HG02678 (cell line): ENCODE measurements around the gene NUDT19.
"Not testable (repeated sequence)": the region's sequence is repeated elsewhere in the genome, so short reads cannot be mapped to it uniquely, and the experiment has no call there.

Experiments used
- ATAC-seq: cut with Tn5 transposase; IDR thresholded peaks from one replicate; pipeline ENCODE4 v1.9.1; 2021; ENCODE audit warnings: mild to moderate bottlenecking, moderate library complexity; ENCODE audit not compliant: unreplicated experiment

NUDT19 gene

DNA sequence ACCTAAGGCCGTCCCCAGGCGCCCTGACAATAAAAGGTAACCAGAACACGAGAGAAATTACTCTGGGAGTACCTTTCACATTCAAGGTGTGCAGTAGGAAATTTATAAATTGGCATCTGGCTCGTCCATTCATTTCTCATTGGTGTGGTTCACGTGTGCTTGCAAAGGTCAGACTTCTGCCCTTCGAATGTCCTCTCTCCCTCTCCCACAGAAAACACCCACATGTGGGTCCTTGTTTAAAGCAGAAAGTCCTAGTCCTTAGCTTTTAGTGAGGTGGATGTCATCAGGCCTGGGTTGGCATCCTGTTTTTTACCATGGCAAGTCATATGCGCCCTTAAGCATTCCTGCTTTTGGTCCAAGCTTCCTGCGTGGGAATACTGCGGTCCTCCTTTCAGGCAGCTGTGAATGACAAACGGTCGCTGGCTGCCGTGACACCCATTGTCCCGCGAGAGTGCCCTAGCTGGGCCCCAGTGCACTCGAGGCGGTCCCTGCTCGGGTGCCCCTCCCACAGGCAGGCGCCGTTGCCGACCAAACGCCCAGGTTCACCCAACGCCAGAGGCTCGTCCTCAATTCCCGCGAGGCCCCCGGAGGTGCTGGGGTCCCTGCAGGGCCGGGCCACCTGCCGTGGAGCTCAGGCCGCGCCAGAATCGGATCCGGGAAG, at the start of gene NUDT19:
NUDT19 (plus strand) TSS at position 531 of the 661 bp plus-strand sequence. CDS start 140 bp downstream, outside the sequence.
- peak; percentile 89 for ATAC-seq

DNA sequence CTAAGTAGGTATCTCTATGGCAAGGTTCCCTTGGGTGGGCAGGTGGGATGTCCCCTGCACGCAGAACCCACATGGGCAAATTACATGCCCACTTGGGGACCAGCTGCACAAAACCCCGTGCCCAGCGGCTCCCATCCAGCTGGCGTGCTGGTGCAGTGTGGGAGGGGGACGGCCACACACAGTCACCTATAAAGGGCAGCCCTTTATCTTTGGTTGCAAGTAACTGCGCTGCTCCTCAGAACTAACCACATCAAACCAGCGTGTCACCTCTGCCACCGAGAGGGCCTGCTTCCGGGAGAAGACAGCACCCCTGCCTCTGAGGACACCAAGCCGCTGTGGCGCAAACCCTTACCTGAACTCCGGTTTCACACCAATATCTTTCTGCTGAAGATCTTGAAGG, 48.9 kb upstream of the NUDT19 start:
- ATAC-seq = no peak

DNA sequence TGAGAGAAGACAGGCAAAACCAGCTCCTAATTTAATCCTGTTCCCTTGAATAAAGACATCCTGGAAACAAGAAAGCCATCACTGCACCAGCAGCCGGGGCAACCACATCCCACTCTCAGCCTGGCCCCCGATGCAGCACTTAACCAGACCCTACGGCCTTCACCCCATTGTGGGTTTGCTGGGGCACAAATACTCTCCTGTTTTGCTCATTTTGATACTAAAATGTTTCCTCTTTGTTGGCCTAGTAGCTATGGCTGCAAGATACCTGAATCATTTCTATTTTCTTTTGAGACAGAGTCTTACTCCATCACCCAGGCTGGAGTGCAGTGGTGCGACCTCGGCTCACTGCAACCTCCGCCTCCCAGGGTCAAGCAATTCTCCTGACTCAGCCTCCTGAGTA, 45.1 kb upstream of the NUDT19 start:
- no peak for ATAC-seq

DNA sequence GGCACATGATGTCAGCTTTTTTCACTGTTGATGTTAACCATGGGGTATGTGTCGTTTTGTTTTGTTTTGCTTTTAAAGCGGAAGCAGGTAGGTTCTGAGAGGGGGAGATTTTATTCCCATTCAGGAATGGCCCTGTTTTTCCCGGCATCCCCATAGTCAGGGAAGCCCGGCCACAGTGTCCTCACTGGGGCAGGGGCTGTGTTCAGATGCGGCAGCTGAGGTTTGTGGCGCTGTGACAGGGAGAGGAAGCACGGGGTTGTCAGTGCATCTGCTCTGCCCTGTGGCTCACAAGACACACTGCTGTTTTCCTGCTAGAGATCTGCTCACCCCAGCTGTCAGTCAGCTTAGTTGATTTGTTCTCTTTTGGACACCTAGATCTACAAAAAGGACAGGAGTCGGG, 44.3 kb upstream of the NUDT19 start:
- no peak for ATAC-seq

DNA sequence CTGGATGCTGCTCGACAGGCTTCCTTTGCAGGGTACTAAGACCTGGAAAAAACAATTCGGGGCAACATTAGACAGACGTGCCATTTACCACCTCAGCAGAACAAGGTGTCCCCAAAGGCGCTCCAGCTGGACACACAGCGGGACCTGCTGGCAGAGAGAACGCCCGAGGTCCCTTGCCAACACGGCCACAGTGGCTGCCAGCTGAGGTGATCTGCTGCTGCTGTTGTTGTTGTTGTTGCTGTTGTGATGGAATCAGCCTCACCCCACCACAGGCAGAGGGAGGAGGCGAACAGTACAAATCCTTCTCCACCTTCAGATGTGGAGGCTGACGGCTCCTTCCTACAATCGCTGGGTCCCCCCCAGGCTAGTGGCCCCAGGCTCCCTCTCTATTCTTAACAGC, 41.9 kb upstream of the NUDT19 start:
- no peak for ATAC-seq

DNA sequence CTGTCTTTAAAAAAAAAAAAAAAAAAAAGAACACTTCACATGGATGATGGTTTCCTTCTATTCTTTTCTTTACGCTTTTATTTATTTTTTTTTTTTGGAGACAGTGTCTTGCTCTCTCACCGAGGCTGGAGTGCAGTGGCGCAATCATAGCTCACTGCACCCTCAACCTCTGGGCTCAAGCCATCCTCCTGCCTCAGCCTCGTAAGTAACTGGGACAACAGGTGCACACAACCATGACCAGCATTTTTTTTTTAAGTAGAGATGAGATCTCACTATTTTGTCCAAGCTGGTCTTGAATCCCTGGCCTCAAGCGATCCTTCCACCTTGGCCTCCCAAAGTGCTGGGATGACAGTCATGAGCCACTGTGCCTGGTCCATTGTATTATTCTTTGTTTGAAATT, 41.0 kb upstream of the NUDT19 start:
- ATAC-seq = no peak

DNA sequence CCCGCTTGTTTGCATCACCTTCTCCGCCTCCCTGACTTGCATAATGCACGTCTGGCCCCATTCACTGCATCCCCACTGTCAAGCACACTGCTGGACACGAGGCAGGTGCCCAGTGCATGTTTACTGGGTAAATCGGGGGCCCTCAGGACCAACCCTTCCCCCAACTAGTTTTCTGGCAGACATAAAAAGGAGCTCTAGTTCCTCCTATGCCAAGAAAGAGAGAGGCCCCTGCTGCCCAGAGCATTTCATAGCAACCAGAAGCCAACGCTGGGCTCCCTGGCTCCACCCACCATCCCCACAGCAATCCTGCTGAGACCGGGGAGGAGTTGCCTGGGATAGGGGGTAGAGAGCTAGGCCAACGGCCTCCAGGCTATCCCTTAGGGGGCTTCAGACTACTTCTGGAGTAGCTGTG, 39.9 kb upstream of the NUDT19 start:
- ATAC-seq = no peak

DNA sequence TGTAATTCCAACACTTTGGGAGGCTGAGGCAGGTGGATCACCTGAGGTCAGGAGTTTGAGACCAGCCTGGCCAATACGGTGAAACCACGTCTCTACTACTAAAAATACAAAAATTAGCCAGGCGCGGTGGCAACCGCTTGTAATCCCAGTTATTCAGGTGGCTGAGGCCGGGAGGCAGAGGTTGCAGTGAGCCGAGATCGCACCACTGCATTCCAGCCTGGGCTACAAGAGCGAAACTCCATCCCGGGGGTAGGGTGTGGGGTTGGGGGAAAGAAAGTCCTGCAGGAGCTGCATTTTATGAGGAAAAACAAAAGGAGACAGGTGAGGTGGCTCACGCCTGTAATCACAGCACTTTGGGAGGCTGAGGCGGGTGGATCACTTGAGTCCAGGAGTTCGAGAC, 39.3 kb upstream of the NUDT19 start:
- not testable (repeated sequence) for ATAC-seq

DNA sequence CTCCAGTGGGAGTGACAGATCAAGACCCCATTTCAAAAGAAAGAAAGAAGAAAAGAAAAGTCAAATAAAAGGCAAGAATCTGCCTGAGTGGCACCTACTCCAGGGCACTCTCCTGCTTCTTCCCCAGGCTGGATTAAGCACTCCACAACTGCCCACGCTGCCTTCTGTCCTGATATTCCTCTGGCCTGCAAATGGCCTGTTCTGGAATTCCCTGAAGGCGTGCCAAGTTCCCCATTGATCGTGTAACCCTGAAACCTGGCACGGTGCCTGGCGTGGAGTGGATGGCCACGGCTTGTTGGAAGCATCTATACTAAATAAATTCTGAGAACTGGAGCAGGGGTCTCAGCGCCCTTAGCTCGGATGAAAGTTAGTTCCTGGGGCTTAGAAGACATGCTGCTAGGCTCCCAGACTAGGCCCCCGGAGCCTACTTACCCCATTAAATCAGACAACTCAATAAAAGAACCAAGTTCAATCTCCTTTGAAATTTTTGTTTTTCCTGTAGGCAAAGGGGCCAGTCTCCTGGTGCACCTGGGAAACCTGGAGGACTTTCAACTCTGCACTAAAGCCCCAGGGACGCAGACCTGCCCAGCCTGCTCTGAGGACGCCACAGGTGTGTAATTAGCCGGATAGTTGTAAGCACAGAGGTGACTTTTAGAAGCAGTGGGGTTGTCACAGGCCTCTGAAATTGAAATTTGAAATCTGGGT, 38.6 kb upstream of the NUDT19 start:
- no peak for ATAC-seq

DNA sequence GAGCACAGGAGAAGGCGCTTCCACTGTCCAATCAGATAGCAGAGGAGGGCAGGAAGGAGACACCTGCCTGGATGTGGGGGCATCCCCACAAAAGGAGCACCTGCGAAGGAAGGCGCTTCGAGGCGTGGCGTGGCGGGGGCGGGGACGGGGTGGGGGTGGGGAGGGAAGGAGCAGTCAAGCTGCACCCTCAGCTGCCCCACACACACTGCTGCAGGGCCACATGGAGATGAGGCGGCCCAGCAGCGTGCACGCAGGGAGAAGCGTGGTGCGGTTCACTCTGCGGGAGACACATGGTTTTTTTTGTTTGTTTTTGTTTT, 38.1 kb upstream of the NUDT19 start:
- ATAC-seq = no peak

DNA sequence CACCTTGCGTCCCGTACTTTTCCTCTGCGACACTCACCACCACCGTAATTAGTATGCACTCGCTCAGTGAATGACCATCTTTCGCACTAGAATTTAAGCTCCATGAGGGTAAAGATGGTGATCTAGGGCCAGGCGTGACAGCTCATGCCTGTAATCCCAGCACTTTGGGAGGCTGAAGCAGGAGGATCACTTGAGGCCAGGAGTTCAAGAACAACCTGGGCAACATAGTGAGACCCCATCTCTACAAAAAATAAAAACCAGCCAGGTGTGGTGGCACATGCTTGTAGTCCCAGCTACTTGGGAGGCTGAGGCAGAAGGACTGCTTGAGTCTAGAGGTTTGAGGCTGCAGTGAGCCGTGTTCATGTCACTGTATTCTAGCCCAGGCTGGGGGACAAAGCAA, 35.2 kb upstream of the NUDT19 start:
- ATAC-seq = not testable (repeated sequence)

DNA sequence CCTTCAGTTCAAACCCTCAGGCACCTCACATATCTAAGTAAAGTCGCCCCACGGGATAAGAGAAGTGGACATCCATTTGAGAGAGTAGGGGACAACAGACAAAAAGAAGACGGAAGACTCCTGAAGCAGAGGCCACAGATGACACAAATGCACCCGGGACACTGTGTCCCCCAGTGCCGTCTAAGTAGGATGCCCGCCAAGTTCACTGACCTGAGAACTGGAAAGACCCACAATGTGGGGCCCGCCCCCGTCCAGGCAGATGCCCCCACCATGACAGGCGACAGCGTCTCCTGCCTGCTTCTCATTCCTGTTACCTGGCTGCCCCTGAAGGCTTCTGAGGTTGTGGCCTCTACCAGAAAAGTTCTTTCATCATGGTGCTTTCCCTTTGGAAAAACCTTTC, 33.5 kb upstream of the NUDT19 start:
- no peak for ATAC-seq

DNA sequence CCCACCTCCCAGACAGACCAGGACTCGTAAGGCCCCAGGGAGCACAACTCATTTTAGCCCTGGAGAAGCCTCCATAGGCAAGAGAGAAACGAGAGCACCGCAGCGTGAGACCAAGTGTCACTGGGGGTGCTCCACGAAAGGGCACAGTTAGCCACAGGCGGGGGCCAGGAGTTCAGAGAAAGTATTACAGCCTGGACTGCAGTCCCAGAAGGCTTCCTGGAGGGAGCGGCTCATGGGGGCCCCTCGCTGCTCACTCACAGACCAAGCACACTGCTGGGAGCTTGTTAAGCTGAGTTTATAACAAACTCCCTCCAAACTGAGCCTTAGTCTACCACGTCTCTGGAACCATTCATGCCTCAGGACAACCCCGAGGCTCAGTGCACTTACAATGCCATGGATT, 33.1 kb upstream of the NUDT19 start:
- ATAC-seq = no peak

DNA sequence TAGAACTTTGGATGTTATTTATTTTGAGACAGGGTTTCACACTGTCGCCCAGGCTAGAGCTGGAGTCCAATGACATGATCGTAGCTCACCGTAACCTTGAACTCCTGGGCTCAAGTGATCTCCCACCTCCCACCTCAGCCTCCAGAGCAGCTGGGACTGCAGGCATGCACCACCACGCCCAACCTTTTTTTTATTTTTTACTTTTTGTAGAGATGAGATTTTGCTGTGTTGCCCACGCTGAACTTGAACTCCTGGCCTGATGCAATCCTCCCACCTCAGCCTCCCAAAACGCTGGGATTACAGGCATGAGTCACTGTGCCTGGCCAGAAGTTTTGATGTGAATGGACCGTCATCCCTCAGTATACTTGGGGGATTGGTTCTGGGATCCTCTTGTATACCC, 30.3 kb upstream of the NUDT19 start:
- no peak for ATAC-seq

DNA sequence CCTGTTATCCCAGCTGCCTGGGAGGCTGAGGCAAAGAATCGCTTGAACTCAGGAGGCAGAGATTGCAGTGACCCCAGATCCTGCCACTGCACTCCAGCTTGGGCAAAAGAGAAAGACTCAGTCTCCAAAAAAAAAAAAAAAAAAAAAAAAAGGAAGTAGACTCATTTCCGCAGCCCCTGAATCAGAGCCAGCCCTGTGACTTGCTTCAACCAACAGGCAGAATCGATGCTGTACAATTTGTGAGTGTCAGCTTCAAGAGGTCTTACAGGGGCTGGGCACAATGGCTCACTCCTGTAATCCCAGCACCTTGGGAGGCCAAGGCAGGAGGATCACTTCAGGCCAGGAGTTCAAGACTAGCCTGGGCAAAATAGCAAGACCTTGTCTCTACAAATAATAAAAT, 29.4 kb upstream of the NUDT19 start:
- no peak for ATAC-seq

DNA sequence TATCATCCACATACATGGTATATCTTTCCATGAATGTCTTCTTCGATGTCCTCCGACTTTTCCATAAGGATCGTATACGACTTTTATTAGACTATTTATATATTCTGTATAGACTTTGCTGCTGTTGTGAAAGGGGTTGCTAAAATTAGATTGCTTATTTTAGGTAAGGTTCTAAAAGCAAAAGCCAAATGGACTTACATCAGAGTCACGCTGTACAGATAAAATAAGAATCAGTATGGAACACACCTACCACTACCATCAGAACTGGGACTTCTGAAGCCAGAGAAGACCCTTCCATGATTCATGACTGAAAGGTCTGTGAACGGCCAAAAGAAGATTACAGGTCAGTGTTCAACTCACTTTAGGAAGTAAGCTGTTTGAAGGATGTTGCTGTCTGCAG, 25.5 kb upstream of the NUDT19 start:
- no peak for ATAC-seq

DNA sequence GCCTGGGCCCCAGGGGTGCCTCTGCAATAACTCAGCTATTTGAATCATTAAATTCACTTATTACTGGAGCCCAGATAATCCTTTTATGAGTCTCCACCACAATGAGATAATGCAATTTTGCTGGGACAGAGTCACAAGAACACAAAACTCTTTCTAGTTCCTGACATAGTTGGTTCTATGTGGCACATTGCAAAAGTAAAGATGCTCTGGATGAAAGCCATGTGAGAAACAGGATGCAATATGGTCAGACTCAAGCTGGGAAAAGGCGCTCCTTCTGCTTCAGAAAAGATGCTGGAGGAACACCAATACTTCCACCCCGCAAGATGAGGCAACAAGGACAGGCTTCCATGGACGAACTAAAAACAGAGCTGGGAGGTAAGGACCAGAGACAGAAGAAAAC, 22.3 kb upstream of the NUDT19 start:
- no peak for ATAC-seq

DNA sequence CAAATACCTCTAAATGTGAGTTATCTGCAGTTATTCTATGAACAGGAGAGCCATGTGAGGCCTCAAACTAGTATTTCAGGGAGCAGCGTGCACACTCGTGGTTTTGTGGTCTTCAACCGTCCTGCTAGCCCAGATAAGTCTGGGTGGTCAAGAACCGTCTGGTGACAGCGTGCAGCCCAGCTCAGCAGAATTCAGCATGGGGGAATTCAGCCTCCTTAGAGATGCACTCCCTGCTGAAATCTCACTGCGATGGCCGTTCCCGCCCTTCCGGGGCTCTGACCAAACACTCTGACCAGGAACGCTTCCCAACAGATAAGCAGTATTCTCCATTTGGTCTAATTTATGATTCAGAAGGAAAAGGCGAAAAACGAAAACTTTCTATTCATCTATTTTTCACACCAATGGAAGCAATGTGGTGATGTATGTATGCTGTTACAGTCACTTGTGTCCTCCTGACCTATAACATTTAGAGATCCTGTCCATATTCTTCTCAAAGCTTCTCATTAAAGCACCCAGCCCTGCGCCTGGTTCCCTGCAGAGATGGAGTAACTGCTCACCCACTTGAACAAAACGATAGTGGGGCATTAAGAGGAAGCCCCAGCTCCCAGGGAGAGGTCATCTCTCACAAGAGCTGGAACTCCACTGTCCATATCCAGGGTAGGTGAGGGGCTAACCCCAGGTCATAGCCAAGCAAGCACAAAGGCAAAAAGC, 19.6 kb upstream of the NUDT19 start:
- no peak for ATAC-seq

DNA sequence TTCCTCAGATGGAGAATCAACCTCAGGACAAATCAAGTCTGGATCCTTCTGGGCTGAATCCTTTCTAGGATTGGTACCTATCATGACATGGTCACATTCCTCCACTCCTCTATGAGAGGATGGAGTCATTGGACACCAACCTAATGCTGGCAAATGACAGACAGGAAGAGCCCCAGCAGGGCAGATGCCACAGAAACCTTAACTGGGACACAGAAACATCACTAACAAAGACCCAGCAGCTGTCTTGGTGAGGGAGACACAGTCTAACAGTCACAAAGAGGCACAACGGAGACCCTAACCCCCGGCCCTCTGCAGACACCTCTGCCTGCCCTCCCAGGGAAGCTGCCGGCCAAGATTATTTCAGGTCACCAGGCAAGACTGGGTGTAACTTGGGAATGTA, 18.8 kb upstream of the NUDT19 start:
- no peak for ATAC-seq

DNA sequence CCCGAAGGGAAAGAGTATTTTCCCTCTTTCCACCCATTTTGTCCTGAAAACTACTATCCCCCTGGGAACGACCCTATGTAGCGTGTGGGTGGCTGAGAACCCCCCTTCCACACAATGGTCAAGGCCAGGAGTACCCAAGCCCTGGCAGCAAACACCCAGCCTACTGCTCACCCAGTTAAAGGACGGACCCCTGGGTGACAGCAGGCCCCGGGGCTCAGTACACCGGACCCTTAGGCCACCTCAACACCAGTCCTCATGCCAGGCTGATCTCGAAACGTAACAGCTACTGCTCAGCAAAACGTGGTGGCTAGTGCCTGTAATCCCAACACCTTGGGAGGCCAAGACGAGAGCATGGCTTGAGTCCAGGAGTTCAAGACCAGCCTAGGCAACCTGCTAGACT, 18.0 kb upstream of the NUDT19 start:
- ATAC-seq = no peak

DNA sequence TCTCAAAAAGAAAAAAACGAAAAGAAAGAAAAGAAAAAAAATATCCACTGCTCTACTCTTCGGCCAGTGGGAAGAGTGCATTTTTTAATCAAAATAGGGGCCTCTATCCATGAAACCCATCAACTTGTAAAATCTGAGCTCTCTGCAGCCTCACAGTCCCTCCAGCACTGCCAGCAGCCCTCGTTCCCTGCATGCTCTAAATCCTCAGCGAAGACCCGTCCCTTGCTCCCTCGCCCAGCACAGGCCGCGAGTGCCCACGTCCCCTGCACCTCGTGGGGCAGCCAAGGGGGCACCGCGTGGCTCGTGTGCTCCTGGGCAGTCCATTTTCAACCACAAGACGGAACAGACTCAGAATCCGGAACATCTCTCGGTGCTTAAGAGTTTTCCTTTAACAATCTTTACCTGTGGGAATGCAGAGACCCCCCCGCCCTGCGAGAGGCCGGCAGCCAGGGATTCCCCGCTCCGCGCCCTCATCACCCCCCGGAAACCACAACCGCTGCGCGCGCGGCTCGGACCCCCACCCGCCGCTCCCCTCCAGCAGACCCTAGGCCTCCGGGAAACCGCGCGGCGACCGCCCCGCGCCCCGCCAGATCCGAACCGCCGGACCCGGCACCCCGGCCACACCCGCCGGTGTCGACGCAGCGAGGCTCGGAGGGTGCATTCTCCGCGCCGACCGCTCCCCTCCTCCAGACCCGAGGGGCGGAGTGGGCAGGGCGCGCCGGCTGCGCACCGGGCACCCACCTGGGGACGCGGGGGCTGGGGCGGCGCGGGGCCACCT, 17.3 kb upstream of the NUDT19 start:
- ATAC-seq = no peak
